Vagina (tissue), 2 donors: ENCODE results near the gene PDE8A. TPM values are rescaled to one million over a fixed set of nuclear protein-coding genes. Genes with fewer than 3 reads are reported as not detected.
"Not testable (repeated sequence)": the region's sequence is repeated elsewhere in the genome, so short reads cannot be mapped to it uniquely, and the experiment has no call there.

Source experiments
- DNase-seq, 2 donors: peaks; one replicate each; pipeline ENCODE4 v3.0.0-alpha.2; 2017; ENCODE audit errors: extremely low spot score in 2 of 2
- H3K27ac ChIP-seq: fragments of 200-600 bp; sonication (generic); one replicate; pipeline ENCODE4 v1.5.1; 2019
- H3K27me3 ChIP-seq: fragments of 200-600 bp; sonication (generic); one replicate; pipeline ENCODE4 v1.5.1; 2019
- H3K36me3 ChIP-seq, 2 donors: fragments of 200-600 bp; sonication (generic); one replicate each; pipeline ENCODE4 v1.5.1; 2017 to 2019
- H3K4me1 ChIP-seq: fragments of 200-600 bp; sonication (generic); one replicate; pipeline ENCODE4 v1.5.1; 2019
- H3K4me3 ChIP-seq, 2 donors: fragments of 200-600 bp; sonication (generic); 1 replicate in 1 of 2; 2 replicates in 1 of 2; pipeline ENCODE4 v1.5.1; 2016 to 2019
- H3K9me3 ChIP-seq: fragments of 200-600 bp; sonication (generic); one replicate; pipeline ENCODE4 v1.5.1; 2019
- POLR2A ChIP-seq, 2 donors: fragments of 450-650 bp; IDR thresholded peaks; one replicate each; pipeline ENCODE4 v1.6.1; 2017; ENCODE audit warnings: antibody characterized with exemption in 2 of 2, mild to moderate bottlenecking in 2 of 2, moderate library complexity in 2 of 2
- POLR2AphosphoS5 ChIP-seq, 2 donors: sonication (generic); formaldehyde crosslinking; IDR thresholded peaks; one replicate each; pipeline ENCODE4 v1.9.0; 2017; ENCODE audit warnings: antibody characterized with exemption in 2 of 2, mild to moderate bottlenecking in 2 of 2, low read depth in 1 of 2; ENCODE audit not compliant: insufficient read depth in 1 of 2
- intact Hi-C: fragments of 100-400 bp; cut with DNase I; formaldehyde crosslinking; loops from one replicate; pipeline ENCODE4 v1.15.1; 2023
- total RNA-seq: library from RNA; depleted of rRNA; stranded (reverse); fragments of >200 nt; gene quantifications from one replicate; pipeline ENCODE4 v1.2.3, GENCODE V29; 2016
- TF ChIP-seq, protein P1 (sequence below), 3 experiments: fragments of 450-650 bp in 2 of 3; fragments of 200-600 bp in 1 of 3; sonication (generic) in 1 of 3; IDR thresholded peaks; one replicate each; pipeline ENCODE4 v1.5.1; 2017 to 2019; ENCODE audit warnings: antibody characterized with exemption in 3 of 3, mild to moderate bottlenecking in 2 of 3, moderate library complexity in 2 of 3

Gene PDE8A
- total RNA-seq, 1 donor from 2014 or later, result 33.9 TPM

DNA sequence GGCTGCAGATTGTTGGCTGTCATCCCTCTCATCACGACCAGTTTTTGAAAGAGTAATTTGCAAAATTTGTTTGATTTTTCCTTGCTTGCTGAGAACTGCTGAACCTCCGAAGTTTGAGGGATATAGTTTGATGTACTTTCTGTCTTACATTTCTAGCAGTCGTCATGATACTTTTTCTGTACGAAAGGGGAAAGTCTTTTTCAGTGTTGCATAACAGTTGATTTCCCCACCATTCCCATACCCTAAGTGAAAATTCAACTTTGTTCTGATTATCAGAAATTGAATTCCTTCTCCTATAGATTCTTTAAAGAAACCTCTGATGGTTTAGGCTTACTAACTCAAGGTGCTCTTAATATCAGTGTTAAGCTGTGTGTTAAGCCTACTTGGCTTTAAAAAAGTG lies 1.6 kb downstream of the PDE8A start:
- Histone ChIP-seq H3K27me3 (no peaks in the 10 kb centered on the region), H3K9me3 (no peaks in the 10 kb centered on the region), H3K36me3 (no peaks in the 10 kb centered on the region), H3K4me1 (peaks cover 52% of the 10 kb centered on the region), H3K27ac (peak overlapping the region; percentile 98), H3K4me3 (peak overlapping the region in 1 of 2 donors; percentile 84)
- DNase-seq, result no peak
- intact Hi-C loops, result no loop called here
- TF ChIP-seq POLR2A (IDR thresholded peaks at IDR 0.05) (no peak), POLR2AphosphoS5 (IDR thresholded peaks at IDR 0.05; ENCODE audit: insufficient read depth in 1 of 2, low read depth in 1 of 2) (no peak)
- TF ChIP-seq, protein P1, sequence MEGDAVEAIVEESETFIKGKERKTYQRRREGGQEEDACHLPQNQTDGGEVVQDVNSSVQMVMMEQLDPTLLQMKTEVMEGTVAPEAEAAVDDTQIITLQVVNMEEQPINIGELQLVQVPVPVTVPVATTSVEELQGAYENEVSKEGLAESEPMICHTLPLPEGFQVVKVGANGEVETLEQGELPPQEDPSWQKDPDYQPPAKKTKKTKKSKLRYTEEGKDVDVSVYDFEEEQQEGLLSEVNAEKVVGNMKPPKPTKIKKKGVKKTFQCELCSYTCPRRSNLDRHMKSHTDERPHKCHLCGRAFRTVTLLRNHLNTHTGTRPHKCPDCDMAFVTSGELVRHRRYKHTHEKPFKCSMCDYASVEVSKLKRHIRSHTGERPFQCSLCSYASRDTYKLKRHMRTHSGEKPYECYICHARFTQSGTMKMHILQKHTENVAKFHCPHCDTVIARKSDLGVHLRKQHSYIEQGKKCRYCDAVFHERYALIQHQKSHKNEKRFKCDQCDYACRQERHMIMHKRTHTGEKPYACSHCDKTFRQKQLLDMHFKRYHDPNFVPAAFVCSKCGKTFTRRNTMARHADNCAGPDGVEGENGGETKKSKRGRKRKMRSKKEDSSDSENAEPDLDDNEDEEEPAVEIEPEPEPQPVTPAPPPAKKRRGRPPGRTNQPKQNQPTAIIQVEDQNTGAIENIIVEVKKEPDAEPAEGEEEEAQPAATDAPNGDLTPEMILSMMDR (IDR thresholded peaks at IDR 0.05), result no peak

DNA sequence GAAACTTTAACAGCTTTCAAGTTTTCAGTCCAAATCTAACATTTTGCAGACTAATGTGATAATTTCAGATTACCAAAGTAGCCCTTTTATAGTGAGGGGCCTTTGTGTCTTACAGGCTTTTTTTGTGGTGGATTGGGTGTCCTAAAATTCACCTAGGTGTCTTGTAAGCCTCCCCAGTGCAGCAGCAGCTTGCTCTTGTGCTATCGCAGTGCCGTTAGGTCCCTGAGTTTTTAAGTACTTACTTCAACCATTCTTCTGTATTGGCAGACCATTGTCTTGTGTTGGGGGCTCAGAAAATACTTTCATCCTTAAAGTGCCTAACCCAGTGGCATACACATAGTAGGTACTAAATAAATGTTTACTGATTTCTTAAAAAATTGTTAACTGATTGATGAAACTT lies 2.1 kb downstream of the PDE8A start:
- intact Hi-C loops, result no loop called here
- no peak for DNase-seq
- Histone ChIP-seq H3K4me3 (peak overlapping the region in 1 of 2 donors; percentile 84), H3K4me1 (peaks cover 56% of the 10 kb centered on the region), H3K36me3 (no peaks in the 10 kb centered on the region), H3K27ac (peak overlapping the region; percentile 98), H3K27me3 (no peaks in the 10 kb centered on the region), H3K9me3 (no peaks in the 10 kb centered on the region)
- TF ChIP-seq POLR2A (IDR thresholded peaks at IDR 0.05) (no peak), POLR2AphosphoS5 (IDR thresholded peaks at IDR 0.05; ENCODE audit: insufficient read depth in 1 of 2, low read depth in 1 of 2) (no peak)
- TF ChIP-seq, protein P1 (IDR thresholded peaks at IDR 0.05), result no peak

DNA sequence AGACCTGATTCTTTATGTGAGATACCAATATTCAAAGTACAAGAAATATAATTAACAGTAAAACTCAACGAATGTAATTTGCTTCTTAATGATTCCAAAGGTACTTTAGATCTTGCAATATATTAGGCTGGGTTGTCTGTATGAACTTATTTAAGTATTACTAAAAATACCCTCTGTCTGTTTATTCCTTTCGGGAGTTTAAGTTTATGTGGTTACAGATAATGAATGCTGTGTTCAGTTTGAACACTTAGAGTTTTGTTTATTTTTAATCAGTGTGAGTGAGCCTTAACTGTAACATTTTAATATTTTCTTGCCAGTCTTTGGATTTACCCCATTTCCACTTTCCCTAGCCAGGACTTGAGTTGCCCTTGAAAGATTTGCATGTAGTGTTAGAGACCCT lies 3.5 kb downstream of the PDE8A start:
- Histone ChIP-seq H3K36me3 (no peaks in the 10 kb centered on the region), H3K27ac (no peak overlapping the region), H3K27me3 (no peaks in the 10 kb centered on the region), H3K4me1 (peaks cover 58% of the 10 kb centered on the region), H3K9me3 (no peaks in the 10 kb centered on the region), H3K4me3 (no peak overlapping the region)
- TF ChIP-seq POLR2A (IDR thresholded peaks at IDR 0.05) (no peak), POLR2AphosphoS5 (IDR thresholded peaks at IDR 0.05; ENCODE audit: insufficient read depth in 1 of 2, low read depth in 1 of 2) (no peak)
- TF ChIP-seq, protein P1 (IDR thresholded peaks at IDR 0.05), result no peak
- no peak for DNase-seq
- intact Hi-C loops, result no loop called here

DNA sequence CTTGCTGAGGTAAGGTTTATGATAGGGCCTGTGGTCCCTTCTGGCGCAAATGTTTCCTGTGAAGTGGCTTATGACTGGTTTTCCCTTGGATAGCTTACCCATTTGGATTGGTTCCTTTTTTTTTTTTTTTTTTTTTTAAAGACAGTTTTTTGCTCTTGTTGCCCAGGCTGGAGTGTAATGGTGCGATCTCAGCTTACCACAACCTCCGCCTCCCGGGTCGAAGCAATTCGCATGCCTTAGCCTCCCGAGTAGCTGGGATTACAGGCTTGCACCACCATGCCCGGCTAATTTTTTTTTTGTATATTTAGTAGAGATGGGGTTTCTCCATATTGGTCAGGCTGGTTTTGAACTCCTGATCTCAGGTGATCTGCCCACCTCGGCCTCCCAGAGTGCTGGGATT lies 5.7 kb downstream of the PDE8A start:
- H3K27ac ChIP-seq, H3K4me3 ChIP-seq, H3K27me3 ChIP-seq, intact Hi-C loops, DNase-seq, H3K36me3 ChIP-seq, H3K9me3 ChIP-seq: not testable (repeated sequence)
- peaks cover 69% of the 10 kb centered on the region for H3K4me1 ChIP-seq

DNA sequence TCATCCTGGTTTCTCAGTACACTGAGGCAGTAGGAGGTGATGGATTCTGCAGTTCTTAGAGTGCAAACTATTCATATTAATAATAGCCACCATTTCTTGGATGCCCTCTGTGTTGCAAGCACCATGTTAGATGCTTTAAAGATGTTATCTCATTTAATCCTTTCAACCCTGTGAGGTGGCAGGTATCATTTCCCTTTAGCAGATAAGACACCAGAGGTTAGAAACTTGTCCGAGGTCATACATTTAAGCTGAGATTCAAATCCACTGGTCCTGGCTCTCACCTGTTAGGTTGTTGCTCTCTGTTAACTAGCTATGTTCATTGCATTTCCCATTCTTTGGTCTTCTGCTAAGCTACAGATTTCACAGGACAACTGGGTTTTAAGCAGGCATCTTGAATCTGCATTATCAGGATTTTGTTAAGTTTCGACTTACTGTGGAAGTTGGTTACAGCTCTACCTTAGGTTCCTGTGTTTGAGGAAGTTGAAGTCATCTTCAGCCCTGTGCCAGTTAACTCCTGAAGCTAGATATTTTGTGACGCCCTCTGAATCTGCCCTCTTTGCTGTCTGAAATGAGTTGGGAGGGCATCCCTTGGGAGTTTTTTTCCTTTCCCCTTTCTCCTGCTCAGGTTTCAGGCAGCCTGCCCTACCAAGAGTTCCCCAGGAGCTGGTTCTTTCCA lies 6.4 kb downstream of the PDE8A start:
- peaks cover 68% of the 10 kb centered on the region for H3K4me1 ChIP-seq
- no peak overlapping the region for H3K4me3 ChIP-seq
- no peak overlapping the region for H3K27ac ChIP-seq
- H3K27me3 ChIP-seq, result no peaks in the 10 kb centered on the region
- H3K36me3 ChIP-seq, result no peaks in the 10 kb centered on the region
- intact Hi-C loops, result no loop called here
- no peak for DNase-seq
- H3K9me3 ChIP-seq, result no peaks in the 10 kb centered on the region
- TF ChIP-seq POLR2AphosphoS5 (IDR thresholded peaks at IDR 0.05; ENCODE audit: insufficient read depth in 1 of 2, low read depth in 1 of 2) (no peak), POLR2A (IDR thresholded peaks at IDR 0.05) (no peak)
- TF ChIP-seq, protein P1 (IDR thresholded peaks at IDR 0.05), result no peak
